Ramos (cell line): ENCODE measurements around the gene SPATA13.
"Not testable (repeated sequence)": the region's sequence is repeated elsewhere in the genome, so short reads cannot be mapped to it uniquely, and the experiment has no call there.

ENCODE experiments used
- in situ Hi-C: fragments of 300-500 bp; cut with MboI; formaldehyde crosslinking; loops from one replicate; pipeline ENCODE4 v1.14.3; 2022; ENCODE audit warnings: low sequenced_read_pairs; ENCODE audit not compliant: unreplicated experiment

Gene SPATA13

DNA sequence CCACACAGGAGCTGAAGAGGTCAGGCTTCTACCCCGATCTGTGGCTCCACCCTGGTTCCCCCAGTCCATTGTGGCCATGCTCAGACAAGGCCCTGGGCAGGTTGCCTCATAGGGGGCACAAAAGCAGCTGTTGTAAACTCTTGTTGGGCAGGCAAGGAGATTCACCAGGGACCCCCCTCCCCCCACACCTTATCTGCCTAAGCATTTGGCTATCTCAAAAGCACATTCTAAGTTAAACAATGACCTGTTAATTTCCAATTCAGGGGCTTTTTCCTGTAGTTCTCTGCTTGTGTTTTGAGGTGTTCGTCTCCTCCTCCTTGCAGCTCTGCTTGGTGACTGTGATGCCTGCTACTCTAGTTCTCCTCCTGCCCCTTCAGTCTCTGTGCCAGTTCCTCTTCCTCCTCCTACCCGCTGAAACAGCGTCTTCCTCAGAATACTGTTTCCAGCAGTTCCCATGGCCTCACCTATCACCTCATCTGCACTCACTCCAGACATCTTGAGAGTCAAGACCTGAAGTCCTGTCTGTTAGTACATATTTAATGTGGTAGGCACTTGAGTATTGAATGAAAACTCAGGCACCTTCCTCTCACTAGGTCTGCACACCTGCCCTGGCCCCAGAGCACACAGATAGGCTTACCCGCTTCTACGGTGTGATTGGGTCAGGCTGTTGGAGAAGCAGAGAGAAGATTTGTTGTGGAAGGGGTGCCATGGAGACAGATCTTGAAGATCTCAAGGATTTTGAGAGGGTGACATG lies 31.7 kb downstream of the SPATA13 start:
- in situ Hi-C loops: no loop called here

DNA sequence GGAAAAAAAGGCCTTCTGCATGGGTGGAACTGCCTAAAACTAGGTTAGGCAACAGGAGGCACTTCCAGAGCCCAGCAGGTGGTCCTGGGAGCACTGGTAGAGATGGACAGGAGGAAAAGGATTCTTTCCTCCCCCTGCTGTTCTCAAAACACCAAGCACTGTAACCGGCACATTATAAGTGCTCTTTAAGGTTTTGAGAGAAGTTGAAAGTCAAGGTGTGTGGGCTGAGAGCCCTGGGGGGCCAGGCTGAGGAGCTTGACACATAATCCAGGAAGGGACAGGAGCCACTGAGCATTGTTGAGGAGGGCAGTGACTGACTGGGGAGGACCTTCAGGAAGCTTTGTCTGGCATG lies 32.3 kb downstream of the SPATA13 start:
- in situ Hi-C loops: no loop called here

DNA sequence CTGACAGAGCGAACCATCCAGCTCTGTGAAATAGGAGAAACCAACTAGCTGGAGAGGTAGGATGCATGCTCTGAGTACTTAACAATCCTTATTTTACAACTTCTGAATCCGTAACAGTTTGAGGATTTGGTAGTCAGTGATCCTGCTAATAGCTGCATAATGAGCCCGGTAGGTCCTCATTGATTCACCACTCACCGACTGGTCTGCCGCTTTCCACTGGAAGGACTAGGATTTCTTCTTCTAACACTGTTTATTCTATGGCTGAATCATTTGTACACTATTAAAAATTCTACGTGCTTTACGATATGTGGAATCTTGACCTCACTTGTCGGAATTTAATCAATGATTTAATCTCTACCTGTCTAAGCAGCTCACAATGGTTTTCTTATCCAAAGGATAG lies 33.9 kb downstream of the SPATA13 start:
- in situ Hi-C loops: no loop called here

DNA sequence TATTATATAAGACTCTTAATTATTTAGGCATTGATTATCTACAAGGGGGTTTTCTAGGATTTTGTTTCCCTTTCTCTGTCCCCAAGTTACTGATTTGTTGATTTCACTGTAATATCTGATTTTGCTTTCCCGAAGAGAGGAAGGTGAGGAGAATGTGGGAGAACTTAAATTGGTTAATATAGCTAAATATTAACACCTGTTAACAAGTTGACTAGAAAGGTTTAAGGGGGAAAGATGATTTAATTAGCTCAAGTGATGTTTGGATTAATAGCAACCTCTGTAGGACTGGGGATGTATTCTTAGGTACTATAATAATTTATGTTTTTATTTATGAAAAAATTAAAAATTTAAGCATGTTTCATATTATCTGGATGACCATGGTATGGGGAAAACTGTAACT lies 35.1 kb downstream of the SPATA13 start:
- in situ Hi-C loops: no loop called here

DNA sequence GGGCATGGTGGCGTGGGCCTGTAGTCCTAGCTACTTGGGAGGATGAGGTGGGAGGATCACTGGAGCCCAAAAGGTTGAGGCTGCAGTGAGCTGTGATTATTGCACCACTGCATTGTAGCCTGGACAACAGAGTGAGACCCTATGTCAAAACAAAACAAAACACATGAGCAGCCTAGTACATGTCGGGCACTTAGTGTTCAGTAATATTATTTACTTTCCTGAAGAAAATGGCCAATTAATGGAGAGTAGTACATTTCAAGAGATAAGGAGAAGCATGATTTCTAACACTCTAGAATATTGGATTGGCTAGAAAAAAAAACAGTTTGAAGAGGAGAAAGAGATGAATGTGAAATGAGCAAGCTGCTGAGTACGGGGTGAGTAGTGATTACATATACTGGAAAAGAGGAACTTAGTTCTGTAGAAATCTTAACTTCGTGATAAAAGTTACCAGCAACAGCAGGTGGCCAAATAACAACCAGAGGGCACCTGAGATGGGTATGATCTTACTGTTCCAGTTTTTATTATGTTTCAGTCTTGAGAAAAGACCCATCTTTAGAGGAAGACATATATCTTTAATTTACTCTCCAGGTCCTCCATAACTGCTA lies 36.2 kb downstream of the SPATA13 start:
- in situ Hi-C loops: no loop called here

DNA sequence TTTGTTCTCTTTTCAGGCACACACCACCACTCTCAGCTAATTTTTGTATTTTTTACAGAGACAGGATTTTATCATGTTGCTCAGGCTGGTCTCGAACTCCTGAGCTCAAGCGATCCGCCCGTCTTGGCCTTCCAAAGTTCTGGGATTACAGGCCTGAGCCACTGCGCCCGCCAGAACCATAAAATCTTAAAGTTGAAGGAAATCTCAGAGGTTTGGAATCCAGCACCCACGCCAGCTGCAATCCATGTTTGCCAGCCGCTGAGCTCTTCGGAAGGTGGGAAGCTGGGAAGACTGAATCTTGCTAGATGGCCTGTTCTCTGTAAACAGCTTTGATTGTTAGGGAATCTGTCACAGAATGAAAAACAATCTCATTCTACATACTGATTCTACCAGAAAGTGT lies 38.5 kb downstream of the SPATA13 start:
- in situ Hi-C loops: no loop called here

DNA sequence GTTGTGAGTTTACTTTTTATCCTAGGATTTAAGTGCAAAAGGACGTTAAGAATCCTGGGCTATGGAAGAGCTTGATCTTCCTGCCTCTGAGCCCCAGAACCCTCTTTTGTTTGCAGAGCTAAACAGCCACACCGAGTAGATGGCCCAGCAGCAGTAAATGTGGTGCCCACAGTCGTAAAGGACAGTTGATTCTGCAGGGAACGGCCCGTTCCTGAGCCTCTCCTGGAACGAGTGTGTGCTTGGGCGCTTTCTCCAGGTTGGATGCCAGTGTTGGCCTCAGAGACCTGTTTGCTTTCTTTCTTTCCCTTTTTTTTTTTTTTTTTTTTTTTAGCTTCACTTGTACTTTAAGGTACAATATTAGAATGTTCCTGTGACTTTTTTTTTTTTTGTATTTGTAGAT lies 41.7 kb downstream of the SPATA13 start:
- in situ Hi-C loops: no loop called here

DNA sequence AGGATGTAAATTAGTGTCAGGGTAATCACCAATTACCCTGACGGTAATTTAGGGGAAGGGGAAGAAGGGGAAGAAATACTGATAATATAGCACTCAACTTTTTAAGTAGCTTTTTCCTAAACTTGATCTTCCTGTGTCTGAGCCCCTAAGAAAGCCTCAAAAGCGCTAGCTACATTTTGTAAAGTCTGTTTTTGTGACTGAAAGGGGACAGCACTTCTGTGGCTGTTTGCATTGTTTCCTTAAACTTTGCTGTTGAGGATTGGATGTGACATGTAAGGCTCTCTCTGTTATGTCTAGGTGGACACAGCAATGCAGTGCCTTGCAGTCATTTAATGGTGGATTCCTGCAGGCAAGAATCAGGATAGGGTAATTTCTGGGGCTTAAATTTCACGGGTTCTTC lies 42.8 kb downstream of the SPATA13 start:
- in situ Hi-C loops: no loop called here

DNA sequence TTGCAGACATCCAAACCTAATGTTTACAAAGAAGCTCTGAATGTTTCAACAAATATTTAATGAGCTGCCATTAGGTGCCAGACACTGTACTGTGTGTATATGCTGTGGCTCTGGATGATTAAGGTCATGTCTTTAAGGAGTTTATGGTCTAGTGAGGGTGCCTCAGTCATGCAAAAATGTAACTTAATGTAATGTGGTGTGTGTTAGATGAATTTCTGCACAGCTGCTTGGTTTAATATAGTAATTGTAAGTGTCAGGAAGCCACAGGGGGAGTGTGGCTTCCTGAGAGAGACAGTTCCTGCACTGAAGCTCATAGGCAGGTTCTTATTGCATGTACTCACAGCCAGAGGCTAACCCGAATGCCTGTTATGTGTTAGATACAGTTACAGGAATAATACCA lies 43.3 kb downstream of the SPATA13 start:
- in situ Hi-C loops: no loop called here

DNA sequence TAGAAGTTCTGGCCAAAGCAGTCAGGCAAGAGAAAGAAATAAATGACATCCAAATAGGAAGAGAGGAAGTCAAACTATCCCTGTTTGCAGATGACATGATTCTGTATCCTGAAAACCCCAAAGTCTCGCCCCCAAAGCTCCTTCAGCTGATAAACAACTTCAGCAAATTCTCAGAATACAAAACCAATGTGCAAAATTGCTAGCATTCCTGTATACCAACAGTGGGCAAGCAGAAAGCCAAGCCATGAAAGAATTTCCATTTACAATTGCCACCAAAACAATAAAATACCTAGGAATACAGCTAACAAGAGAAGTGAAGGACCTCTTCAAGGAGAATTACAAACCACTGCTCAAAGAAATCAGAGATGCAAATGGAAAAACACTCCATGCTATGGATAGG lies 44.6 kb downstream of the SPATA13 start:
- in situ Hi-C loops: not testable (repeated sequence)

DNA sequence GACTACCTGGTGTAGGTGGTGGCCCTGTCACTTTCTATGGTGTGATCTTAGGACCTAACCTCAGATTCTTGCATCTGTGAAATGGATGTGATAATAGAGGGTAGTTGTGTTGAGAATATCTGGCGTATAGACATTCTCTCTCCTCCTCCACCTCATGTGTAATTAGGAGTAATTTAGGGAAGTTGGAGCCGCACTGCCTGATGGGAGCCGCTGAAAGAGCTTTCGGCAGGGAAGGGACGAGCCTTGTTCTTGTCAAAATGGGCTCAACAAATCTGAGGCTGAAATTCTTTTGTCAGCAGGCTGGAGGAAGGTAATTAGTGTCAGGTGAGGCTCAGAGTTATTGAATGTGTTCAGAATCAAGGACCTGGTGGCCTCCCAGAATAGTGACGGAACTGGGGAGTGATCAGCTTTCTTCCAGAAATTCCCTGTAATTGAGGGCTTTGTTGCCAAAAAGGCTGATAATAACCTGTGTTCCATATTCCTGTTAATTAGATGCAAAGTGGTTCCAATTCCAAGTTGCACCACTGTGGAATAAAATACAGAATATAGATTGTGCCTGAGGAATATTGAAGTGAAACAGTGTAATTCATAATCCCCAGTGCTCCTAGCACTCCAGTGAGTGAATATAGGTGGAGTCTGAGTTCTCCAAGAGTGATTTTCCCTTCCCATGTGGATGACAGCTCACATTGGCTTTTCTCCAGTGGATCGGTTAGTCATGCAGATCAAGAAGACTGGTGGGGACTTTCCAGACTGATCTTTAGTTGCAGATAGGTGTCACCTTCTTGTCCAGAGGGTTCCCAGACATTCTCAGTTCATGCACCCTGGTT lies 47.5 kb downstream of the SPATA13 start:
- in situ Hi-C loops: no loop called here

DNA sequence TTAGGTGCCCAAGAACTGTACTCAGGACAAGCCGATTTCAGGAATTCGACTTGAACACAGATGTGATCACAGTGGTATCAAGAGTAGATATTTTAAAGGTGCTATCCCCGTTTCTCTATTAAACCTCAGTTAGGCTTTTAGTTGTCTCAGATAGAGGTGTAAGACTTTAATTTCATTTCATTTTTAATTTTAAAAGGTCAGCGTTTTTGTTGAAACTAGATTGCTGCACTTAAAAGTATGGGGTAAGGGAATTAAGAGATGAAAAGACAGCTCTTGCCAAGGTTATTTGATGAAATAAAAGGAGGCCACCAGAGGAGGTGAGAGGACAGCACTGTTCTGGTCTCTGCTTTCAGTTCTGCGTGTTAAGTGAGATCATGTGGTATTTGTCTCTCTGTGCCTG lies 48.6 kb downstream of the SPATA13 start:
- in situ Hi-C loops: no loop called here

DNA sequence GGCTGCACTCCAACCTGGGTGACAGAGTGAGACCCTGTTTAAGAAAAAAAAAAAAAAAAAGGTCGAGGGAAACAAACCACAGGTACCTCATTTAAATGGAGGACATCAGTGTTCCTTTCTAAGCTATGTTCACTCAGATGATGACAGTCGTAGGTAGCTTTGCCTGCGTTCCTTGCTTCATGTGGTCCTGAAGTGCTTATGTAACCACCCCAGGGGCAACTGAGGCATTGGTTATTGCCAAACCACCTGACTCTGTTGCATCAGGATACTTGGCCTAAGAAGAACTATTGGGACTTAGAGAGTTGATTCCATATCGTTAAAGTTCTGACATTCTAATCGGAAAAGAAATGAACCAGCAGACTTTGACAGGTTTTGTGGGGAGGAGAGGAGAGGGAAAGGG lies 51.7 kb downstream of the SPATA13 start:
- in situ Hi-C loops: no loop called here

DNA sequence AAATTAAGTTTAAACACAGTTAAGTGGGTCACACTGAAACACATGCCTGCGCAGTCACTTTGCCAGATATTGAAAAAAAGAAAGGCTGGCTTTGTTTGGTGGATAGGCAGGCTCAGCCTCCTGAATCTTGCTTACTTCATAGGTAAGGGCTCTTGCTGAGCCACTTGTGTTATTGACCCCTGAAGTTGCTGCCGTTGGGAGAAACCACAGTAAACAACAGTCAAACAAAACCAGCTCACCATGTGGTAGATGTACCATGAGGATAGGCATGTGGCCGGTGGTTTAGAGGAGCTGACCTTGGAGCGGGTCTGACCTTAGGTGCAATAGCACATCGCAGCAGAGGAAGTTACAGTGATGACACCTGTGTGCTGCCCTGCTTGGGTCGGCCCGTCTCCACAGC lies 52.2 kb downstream of the SPATA13 start:
- in situ Hi-C loops: no loop called here

DNA sequence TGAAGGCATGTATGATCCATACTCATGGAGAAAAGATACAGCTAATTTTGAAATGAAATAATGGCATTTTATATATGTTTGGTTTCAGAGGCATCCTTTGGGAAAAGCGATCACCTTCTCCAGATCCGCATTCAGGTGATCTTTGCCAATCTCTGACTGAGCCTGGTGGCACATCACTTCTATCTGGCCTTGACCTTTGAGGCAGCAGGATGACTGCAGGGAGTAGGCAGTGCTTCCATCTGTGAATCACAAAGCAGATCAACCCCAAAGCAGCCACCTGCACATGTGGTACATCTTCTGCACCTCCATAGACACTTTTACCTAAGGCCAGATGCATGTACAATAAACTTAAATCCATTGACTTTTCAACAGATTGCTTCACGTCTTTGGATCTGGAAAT lies 53.4 kb downstream of the SPATA13 start:
- in situ Hi-C loops: no loop called here

DNA sequence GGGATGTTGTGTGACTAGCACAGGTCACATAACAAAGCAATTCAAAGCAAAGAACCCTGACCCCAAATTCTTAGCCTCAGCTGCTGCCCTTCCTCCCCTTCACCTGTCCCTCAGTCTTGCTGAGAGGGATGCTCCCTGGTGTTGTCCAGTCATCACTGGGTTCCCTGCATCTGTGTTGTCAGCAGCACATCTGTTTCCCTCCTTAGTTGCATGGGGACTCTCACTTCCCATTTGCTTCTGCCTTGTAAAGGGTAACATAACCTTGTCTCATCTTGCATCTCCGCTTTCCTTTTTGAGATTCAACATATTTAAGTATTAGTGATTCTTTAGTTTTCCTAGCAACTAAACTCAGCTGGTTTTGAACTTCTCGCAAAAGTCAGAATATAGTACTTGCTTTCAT lies 54.0 kb downstream of the SPATA13 start:
- in situ Hi-C loops: no loop called here

DNA sequence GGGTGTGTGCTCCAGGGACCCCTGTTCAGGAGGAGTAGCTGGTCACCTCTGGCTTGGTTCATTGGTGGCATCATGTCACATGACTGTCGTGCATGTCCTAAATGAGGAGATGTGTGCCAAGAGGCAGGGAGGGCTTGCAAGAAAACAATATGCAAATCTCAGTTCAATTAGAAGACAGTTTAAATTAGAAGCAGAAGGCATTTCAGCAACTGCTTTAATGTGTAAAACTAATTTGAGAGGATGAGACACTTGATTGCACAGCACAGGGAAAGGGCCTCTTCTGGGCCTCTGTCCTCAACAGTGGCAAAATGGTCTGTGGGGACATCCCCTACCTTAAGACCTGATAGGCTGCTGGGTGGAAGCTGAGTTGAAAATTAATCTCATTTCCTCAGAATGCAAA lies 54.6 kb downstream of the SPATA13 start:
- in situ Hi-C loops: no loop called here

DNA sequence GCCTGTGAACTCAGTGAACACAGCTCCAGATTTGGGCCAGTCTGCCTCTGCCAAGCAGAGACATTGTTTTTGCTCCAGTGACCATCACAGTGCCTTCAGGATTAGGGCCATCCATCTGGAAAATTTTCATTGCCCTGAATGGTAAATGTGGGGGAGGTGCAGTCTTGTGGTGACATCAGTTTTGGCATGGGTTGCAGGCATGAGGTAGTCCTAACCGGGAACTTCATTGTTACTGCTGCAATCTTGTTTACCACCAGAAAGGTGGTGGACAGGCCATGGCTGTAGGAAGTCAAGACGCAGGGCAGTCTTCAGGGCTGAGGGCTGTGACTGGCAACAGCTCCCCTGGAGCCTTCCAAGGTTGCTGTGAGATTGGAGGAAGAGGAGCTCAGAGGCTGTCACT lies 55.2 kb downstream of the SPATA13 start:
- in situ Hi-C loops: no loop called here

DNA sequence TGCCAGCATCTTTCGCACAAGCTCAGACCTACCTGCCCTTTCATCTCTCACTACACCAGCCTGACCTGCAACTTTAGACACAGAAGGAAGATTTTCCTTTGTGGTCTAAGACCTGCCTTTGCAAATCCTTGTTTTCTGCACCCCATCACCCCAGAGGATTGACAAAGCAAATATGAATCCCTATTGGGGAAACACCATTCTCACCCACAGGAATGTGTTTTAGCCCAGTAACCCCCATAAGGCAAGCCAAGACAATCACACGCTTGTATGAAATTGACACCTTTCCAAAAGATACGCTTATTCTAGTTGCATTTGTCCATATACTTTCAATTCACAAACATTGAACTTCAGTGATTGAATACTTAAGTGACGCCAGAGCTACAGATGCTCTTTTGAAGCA lies 55.7 kb downstream of the SPATA13 start:
- in situ Hi-C loops: no loop called here

DNA sequence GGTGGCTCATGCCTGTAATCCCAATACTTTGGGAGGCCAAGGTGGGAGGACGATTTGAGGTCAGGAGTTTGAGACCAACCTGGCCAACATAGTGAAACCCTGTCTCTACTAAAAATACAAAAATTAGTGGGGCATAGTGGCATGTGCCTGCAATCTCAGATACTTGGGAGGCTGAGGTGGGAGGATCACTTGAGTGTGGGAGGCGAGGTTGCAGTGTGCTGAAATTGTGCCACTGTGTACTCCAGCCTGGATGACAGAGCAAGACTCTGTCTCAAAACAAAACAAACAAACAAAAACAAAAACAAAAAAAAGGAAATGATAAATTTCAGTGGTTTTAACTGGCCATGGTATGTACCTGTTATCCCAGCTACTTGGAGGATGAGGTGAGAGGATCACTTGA lies 56.3 kb downstream of the SPATA13 start:
- in situ Hi-C loops: not testable (repeated sequence)

DNA sequence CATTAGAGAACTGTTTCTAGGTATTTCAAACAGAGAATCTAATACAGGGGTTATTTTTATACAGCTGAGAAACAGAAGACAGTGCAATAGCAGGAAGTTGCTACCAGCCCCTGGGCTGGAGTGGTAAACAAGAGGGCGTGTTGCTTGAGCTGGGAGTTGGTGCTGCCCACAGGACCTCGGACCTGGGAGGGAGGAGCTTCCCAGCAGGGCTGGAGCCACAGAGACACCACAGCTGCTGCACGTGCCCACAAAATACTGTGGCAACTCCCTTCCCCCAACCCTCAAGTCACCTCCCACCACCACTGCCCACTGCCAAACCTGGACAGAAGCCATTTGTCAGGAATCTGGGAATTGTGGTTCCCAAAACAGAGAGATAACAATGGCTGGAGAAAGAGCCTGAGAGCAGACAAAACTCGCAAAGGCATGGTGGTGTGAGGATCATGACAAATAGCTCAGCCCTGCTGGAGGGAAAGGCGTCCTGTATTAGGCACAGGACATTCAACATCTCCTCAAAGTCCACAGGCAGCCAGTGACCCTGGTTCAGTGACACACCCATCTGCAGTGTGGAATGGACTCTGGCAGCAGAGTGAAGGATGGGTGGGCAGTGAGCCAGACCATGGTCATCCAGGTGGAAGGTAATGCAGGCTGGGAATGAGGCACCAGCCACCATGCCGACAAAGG lies 57.2 kb downstream of the SPATA13 start:
- in situ Hi-C loops: no loop called here
